ENCODE measurements around the gene KIF27.
A peak's percentile ranks its signal among the peaks of the same experiment; 100 is the strongest.
"Not testable (repeated sequence)": the region's sequence is repeated elsewhere in the genome, so short reads cannot be mapped to it uniquely, and the experiment has no call there.

The KIF27 gene

DNA sequence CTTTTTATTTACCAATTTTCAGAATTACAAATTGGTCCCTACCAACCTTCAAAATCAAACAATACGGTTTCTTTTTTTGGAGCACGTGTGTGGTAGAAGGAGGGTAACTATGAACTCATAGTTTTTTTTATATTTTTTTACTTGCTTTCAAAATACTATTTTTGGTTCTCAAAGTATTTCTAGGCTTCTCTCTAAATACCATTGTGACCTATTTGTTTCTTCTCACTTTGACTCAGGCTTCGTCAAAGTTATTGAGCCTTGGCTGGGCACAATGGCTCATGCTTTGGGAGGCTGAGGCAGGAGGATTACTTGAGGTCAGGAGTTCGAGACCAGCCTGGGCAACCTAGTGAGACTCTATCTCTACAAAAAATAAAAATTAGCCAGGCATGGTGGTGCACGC, 11.6 kb upstream of the KIF27 start:
- Histone ChIP-seq H3K27me3 (ENCODE audit: control insufficient read depth in 1 of 2, insufficient read depth in 2 of 2, low read length in 2 of 2) (no peaks in the 10 kb centered on the region), H3K27ac (ENCODE audit: low read depth, low read length) (no peak overlapping the region), H3K9me3 (ENCODE audit: control insufficient read depth in 1 of 2, low read length in 2 of 2) (no peaks in the 10 kb centered on the region), H3K4me1 (ENCODE audit: control insufficient read depth in 1 of 2, insufficient read depth in 2 of 2, low read length in 2 of 2) (peaks cover 4 to 8% of the 10 kb centered on the region in 2 donors), H3K36me3 (ENCODE audit: control insufficient read depth in 1 of 2, insufficient read depth in 2 of 2, low read length in 2 of 2) (no peaks in the 10 kb centered on the region), H3K9ac (ENCODE audit: low read depth in 1 of 2, low read length in 2 of 2) (no peak overlapping the region), H3K4me3 (ENCODE audit: low read depth in 1 of 2, low read length in 2 of 2) (no peak overlapping the region)

DNA sequence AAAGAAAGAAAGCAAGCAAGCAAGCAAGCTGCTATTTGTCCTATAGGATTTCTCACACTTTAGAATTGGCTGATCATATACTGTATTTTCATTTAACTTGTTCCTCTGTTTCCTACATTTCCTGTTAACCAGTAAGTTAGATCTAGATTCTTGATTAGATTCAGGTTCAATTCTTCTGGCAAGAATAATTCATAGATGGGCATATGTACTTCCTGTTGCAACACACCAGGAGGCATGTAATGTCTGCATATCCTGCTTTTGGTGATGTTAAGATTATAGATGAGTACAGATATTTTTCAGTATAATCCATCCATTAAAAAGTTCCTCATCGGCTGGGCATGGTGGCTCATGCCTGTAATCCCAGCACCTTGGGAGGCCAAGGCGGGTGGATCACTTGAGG, 10.8 kb upstream of the KIF27 start:
- Histone ChIP-seq H3K27me3 (ENCODE audit: control insufficient read depth in 1 of 2, insufficient read depth in 2 of 2, low read length in 2 of 2) (no peaks in the 10 kb centered on the region), H3K4me1 (ENCODE audit: control insufficient read depth in 1 of 2, insufficient read depth in 2 of 2, low read length in 2 of 2) (peaks cover 4 to 8% of the 10 kb centered on the region in 2 donors), H3K9me3 (ENCODE audit: control insufficient read depth in 1 of 2, low read length in 2 of 2) (no peaks in the 10 kb centered on the region), H3K27ac (ENCODE audit: low read depth, low read length) (no peak overlapping the region), H3K9ac (ENCODE audit: low read depth in 1 of 2, low read length in 2 of 2) (no peak overlapping the region), H3K4me3 (ENCODE audit: low read depth in 1 of 2, low read length in 2 of 2) (no peak overlapping the region), H3K36me3 (ENCODE audit: control insufficient read depth in 1 of 2, insufficient read depth in 2 of 2, low read length in 2 of 2) (no peaks in the 10 kb centered on the region)

- Histone ChIP-seq H3K9ac (ENCODE audit: low read depth in 1 of 2, low read length in 2 of 2) (no peak overlapping the region), H3K27ac (ENCODE audit: low read depth, low read length) (no peak overlapping the region), H3K4me3 (ENCODE audit: low read depth in 1 of 2, low read length in 2 of 2) (no peak overlapping the region), H3K27me3 (ENCODE audit: control insufficient read depth in 1 of 2, insufficient read depth in 2 of 2, low read length in 2 of 2) (no peaks in the 10 kb centered on the region), H3K9me3 (ENCODE audit: control insufficient read depth in 1 of 2, low read length in 2 of 2) (no peaks in the 10 kb centered on the region), H3K4me1 (ENCODE audit: control insufficient read depth in 1 of 2, insufficient read depth in 2 of 2, low read length in 2 of 2) (peaks cover 4 to 8% of the 10 kb centered on the region in 2 donors), H3K36me3 (ENCODE audit: control insufficient read depth in 1 of 2, insufficient read depth in 2 of 2, low read length in 2 of 2) (no peaks in the 10 kb centered on the region)
Measured at GRCh38 chr9:83930881-83931280, 9.6 kb upstream of the KIF27 start.

- no peaks in the 10 kb centered on the region for H3K27me3 ChIP-seq (ENCODE audit: control insufficient read depth in 1 of 2, insufficient read depth in 2 of 2, low read length in 2 of 2)
- no peaks in the 10 kb centered on the region for H3K36me3 ChIP-seq (ENCODE audit: control insufficient read depth in 1 of 2, insufficient read depth in 2 of 2, low read length in 2 of 2)
- H3K4me3 ChIP-seq (ENCODE audit: low read depth in 1 of 2, low read length in 2 of 2) = no peak overlapping the region
- no peak overlapping the region for H3K9ac ChIP-seq (ENCODE audit: low read depth in 1 of 2, low read length in 2 of 2)
- H3K27ac ChIP-seq (ENCODE audit: low read depth, low read length) = no peak overlapping the region
- no peaks in the 10 kb centered on the region for H3K9me3 ChIP-seq (ENCODE audit: control insufficient read depth in 1 of 2, low read length in 2 of 2)
- no peaks in the 10 kb centered on the region for H3K4me1 ChIP-seq (ENCODE audit: control insufficient read depth in 1 of 2, insufficient read depth in 2 of 2, low read length in 2 of 2)
Measured at GRCh38 chr9:83927591-83927990, 6.4 kb upstream of the KIF27 start.

DNA sequence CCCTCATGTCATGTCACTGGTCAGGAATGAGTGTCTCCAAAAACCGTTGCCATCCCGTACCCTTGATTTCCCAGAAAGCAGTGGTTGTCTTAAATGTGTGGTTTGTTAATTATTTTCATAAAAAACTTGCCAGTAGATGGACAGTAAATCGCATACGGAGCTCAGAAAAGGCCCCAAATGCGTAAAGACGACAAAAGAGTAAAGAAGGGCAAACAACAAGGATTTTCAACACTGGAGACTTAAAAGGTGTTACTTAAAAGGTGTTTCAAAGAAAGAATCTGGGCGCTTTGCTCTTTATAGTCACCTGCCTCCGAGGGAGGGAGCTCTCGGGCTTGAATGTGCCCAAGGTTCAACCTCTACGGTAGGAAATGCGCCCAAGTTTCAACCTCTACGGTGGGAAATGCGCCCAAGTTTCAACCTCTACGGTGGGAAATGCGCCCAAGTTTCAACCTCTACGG, 734 bp downstream of the KIF27 start:
- Histone ChIP-seq H3K9ac (ENCODE audit: low read depth in 1 of 2, low read length in 2 of 2) (peak overlapping the region; percentile 45 to 52), H3K27ac (ENCODE audit: low read depth, low read length) (peak overlapping the region; percentile 91), H3K4me3 (ENCODE audit: low read depth in 1 of 2, low read length in 2 of 2) (peak overlapping the region; percentile 64 to 76), H3K36me3 (ENCODE audit: control insufficient read depth in 1 of 2, insufficient read depth in 2 of 2, low read length in 2 of 2) (no peaks in the 10 kb centered on the region), H3K27me3 (ENCODE audit: control insufficient read depth in 1 of 2, insufficient read depth in 2 of 2, low read length in 2 of 2) (no peaks in the 10 kb centered on the region), H3K4me1 (ENCODE audit: control insufficient read depth in 1 of 2, insufficient read depth in 2 of 2, low read length in 2 of 2) (peaks cover 7 to 8% of the 10 kb centered on the region in 2 donors), H3K9me3 (ENCODE audit: control insufficient read depth in 1 of 2, low read length in 2 of 2) (no peaks in the 10 kb centered on the region)

DNA sequence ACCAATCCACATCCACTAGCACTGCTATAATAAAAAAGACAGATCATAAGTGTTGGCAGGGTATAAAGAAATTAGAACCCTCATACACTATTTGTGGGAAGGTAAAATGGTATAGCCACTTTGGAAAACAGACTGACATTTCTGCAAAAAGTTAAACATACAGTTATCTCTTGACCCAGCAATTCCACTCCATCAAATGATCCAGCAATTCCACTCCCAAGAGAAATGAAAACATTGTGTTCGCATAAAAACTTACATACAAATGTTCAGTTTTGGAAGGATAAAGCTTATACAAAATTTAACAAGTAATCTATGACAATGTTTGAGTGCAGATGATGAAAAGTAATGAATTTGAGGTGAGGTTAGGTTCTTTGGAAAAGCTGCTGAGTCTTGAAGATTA, 2.1 kb downstream of the KIF27 start:
- no peak overlapping the region for H3K4me3 ChIP-seq (ENCODE audit: low read depth in 1 of 2, low read length in 2 of 2)

DNA sequence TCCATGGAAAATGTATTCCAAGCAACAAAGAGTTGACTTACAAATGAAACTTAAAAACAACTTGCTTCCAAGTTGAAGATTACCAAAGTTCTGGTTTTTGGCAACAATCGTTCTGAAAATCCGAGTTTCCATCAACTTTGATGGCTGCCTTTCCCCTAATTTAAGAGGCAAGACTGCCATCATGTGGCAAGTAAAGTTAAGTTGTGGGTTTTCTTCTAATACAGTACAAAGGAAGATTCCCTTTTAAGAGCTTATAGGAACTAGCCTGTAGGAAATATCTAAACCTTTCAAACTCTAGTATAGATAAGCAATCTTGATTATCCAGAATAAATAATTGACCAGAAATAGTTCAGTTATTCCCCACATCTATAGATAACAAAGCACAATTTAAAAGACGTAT, 9.0 kb downstream of the KIF27 start:
- not testable (repeated sequence) for H3K4me1 ChIP-seq (ENCODE audit: control insufficient read depth in 1 of 2, insufficient read depth in 2 of 2, low read length in 2 of 2); H3K27ac ChIP-seq (ENCODE audit: low read depth, low read length); H3K4me3 ChIP-seq (ENCODE audit: low read depth in 1 of 2, low read length in 2 of 2); H3K36me3 ChIP-seq (ENCODE audit: control insufficient read depth in 1 of 2, insufficient read depth in 2 of 2, low read length in 2 of 2); H3K9me3 ChIP-seq (ENCODE audit: control insufficient read depth in 1 of 2, low read length in 2 of 2); H3K9ac ChIP-seq (ENCODE audit: low read depth in 1 of 2, low read length in 2 of 2); H3K27me3 ChIP-seq (ENCODE audit: control insufficient read depth in 1 of 2, insufficient read depth in 2 of 2, low read length in 2 of 2)

More for the DNA sequence above, 2.1 kb downstream of the KIF27 start:
- Histone ChIP-seq H3K27me3 (ENCODE audit: control insufficient read depth in 1 of 2, insufficient read depth in 2 of 2, low read length in 2 of 2) (no peaks in the 10 kb centered on the region), H3K9me3 (ENCODE audit: control insufficient read depth in 1 of 2, low read length in 2 of 2) (no peaks in the 10 kb centered on the region), H3K36me3 (ENCODE audit: control insufficient read depth in 1 of 2, insufficient read depth in 2 of 2, low read length in 2 of 2) (no peaks in the 10 kb centered on the region), H3K9ac (ENCODE audit: low read depth in 1 of 2, low read length in 2 of 2) (no peak overlapping the region), H3K27ac (ENCODE audit: low read depth, low read length) (no peak overlapping the region), H3K4me1 (ENCODE audit: control insufficient read depth in 1 of 2, insufficient read depth in 2 of 2, low read length in 2 of 2) (peaks cover 7 to 8% of the 10 kb centered on the region in 2 donors)

DNA sequence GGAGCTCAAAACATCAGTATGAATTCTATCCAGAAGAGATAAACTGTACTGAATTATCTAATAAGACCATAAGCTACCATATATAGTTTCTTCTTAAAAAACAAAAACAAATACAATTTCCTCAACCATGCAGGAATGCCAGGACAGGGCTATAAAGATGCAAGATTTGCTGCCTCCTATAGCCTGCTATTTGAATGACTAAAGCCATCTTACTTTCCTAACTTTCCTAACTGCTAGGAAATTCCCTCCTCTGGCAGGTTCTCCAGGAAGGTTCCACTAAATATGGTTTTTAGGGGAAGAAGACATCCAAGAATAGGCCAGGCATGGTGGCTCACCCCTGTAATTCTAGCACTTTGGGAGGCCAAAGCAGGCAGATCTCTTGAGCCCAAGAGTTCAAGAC, 15.1 kb downstream of the KIF27 start:
- Histone ChIP-seq H3K27me3 (ENCODE audit: control insufficient read depth in 1 of 2, insufficient read depth in 2 of 2, low read length in 2 of 2) (no peaks in the 10 kb centered on the region), H3K9ac (ENCODE audit: low read depth in 1 of 2, low read length in 2 of 2) (no peak overlapping the region), H3K4me1 (ENCODE audit: control insufficient read depth in 1 of 2, insufficient read depth in 2 of 2, low read length in 2 of 2) (no peaks in the 10 kb centered on the region), H3K36me3 (ENCODE audit: control insufficient read depth in 1 of 2, insufficient read depth in 2 of 2, low read length in 2 of 2) (no peaks in the 10 kb centered on the region), H3K27ac (ENCODE audit: low read depth, low read length) (no peak overlapping the region), H3K9me3 (ENCODE audit: control insufficient read depth in 1 of 2, low read length in 2 of 2) (no peaks in the 10 kb centered on the region), H3K4me3 (ENCODE audit: low read depth in 1 of 2, low read length in 2 of 2) (no peak overlapping the region)

DNA sequence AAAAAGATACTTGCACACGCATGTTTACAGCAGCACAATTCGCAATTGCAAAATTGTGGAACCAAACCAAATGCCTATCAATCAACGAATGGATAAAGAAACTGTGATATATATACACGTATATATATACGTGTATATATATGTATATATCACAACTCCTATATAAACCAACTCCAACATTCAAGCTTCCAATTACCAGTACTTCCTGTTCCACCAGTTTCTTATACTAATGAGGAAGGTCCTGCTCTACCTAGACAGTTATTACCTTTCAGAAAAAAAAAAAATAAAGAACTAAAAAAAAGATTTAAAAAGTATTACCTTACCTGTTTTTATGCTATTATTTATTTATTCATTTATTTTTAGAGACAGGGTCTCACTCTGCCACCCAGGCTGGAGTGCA, 20.6 kb downstream of the KIF27 start:
- not testable (repeated sequence) for H3K36me3 ChIP-seq (ENCODE audit: control insufficient read depth in 1 of 2, insufficient read depth in 2 of 2, low read length in 2 of 2); H3K27ac ChIP-seq (ENCODE audit: low read depth, low read length); H3K4me1 ChIP-seq (ENCODE audit: control insufficient read depth in 1 of 2, insufficient read depth in 2 of 2, low read length in 2 of 2); H3K9ac ChIP-seq (ENCODE audit: low read depth in 1 of 2, low read length in 2 of 2); H3K4me3 ChIP-seq (ENCODE audit: low read depth in 1 of 2, low read length in 2 of 2); H3K9me3 ChIP-seq (ENCODE audit: control insufficient read depth in 1 of 2, low read length in 2 of 2); H3K27me3 ChIP-seq (ENCODE audit: control insufficient read depth in 1 of 2, insufficient read depth in 2 of 2, low read length in 2 of 2)

DNA sequence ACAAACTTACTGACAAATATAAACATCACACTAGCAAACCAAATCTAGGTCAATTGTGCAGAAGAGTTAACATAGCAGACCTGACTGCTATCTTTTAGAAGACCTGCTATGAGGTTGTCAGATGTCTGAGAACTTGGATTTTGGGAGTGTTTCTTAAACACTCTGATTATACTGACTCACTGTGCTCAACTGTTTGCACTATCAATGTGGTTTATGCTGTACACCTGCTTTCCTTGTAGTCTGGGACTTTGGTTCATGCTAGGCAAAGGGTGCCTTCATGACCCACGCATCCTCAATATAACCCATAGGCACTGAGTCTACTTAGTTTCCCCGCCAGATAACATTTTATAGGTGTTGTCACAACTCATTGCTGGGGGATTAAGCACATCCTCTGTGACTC, 26.9 kb downstream of the KIF27 start:
- not testable (repeated sequence) for H3K9ac ChIP-seq (ENCODE audit: low read depth in 1 of 2, low read length in 2 of 2); H3K27ac ChIP-seq (ENCODE audit: low read depth, low read length); H3K4me1 ChIP-seq (ENCODE audit: control insufficient read depth in 1 of 2, insufficient read depth in 2 of 2, low read length in 2 of 2); H3K4me3 ChIP-seq (ENCODE audit: low read depth in 1 of 2, low read length in 2 of 2); H3K27me3 ChIP-seq (ENCODE audit: control insufficient read depth in 1 of 2, insufficient read depth in 2 of 2, low read length in 2 of 2); H3K9me3 ChIP-seq (ENCODE audit: control insufficient read depth in 1 of 2, low read length in 2 of 2); H3K36me3 ChIP-seq (ENCODE audit: control insufficient read depth in 1 of 2, insufficient read depth in 2 of 2, low read length in 2 of 2)

DNA sequence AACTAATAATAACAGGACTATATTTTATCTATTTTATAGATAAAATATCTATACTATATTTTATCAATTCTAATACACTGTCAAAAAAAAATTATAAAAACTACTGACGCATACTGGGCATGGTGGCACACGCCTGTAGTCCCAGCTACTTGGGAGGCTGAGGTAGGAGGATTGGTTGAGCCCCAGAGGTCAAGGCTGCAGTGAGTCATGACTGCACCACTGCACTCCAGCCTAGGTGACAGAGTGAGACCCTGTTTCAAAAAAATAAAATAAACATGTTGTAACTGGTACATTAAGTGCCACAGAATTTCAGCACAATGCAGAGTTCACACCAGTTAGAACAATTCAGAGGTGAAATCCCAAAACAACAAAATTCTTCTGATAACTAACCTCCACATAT, 34.7 kb downstream of the KIF27 start:
- H3K27me3 ChIP-seq (ENCODE audit: control insufficient read depth in 1 of 2, insufficient read depth in 2 of 2, low read length in 2 of 2); H3K9me3 ChIP-seq (ENCODE audit: control insufficient read depth in 1 of 2, low read length in 2 of 2); H3K9ac ChIP-seq (ENCODE audit: low read depth in 1 of 2, low read length in 2 of 2); H3K27ac ChIP-seq (ENCODE audit: low read depth, low read length); H3K4me3 ChIP-seq (ENCODE audit: low read depth in 1 of 2, low read length in 2 of 2); H3K4me1 ChIP-seq (ENCODE audit: control insufficient read depth in 1 of 2, insufficient read depth in 2 of 2, low read length in 2 of 2); H3K36me3 ChIP-seq (ENCODE audit: control insufficient read depth in 1 of 2, insufficient read depth in 2 of 2, low read length in 2 of 2): not testable (repeated sequence)
